Left kidney (tissue), 1 donor: ENCODE data around the gene PPIC. TPM values are rescaled to one million over a fixed set of nuclear protein-coding genes. Genes with fewer than 3 reads are reported as not detected.

Experiments used
- polyA plus RNA-seq: library from polyadenylated mRNA; unstranded; fragments of 120-200 nt; gene quantifications from one replicate; pipeline ENCODE4 v1.2.1, GENCODE V29; 2013; ENCODE audit not compliant: insufficient read length

The PPIC gene
- polyA plus RNA-seq, 1 donor, result 36.3 TPM

Other genes starting within 250 kb of the PPIC start
- 30.0 TPM for gene SNX24, start 191.1 kb downstream of the PPIC start, polyA plus RNA-seq
- gene PRDM6, start 52.5 kb upstream of the PPIC start, polyA plus RNA-seq, result 1.1 TPM